GM23248 (cell line): ENCODE measurements around the gene TMEM107. TPM values are rescaled to one million over a fixed set of nuclear protein-coding genes. Genes with fewer than 3 reads are reported as not detected.
A peak's percentile ranks its signal among the peaks of the same experiment; 100 is the strongest.

Source experiments
- DNase-seq: peaks from one replicate; pipeline ENCODE4 v3.0.0-alpha.2; 2015
- H2AFZ ChIP-seq: fragments of 200-600 bp; sonication (generic); 2 replicates; pipeline ENCODE4 v1.6.1; 2016; ENCODE audit warnings: antibody characterized with exemption
- H3F3A ChIP-seq: fragments of 200-600 bp; sonication (generic); 2 replicates; pipeline ENCODE4 v1.6.1; 2016; ENCODE audit warnings: mild to moderate bottlenecking, antibody characterized with exemption, mixed run types; ENCODE audit not compliant: insufficient read depth
- H3K27ac ChIP-seq: fragments of 200-600 bp; sonication (generic); 2 replicates; pipeline ENCODE4 v1.5.1; 2016; ENCODE audit warnings: mild to moderate bottlenecking
- H3K27me3 ChIP-seq: fragments of 200-600 bp; sonication (generic); replicated peaks from 2 replicates; pipeline ENCODE4 v1.6.1; 2016; ENCODE audit warnings: mild to moderate bottlenecking; ENCODE audit not compliant: insufficient read depth
- H3K36me3 ChIP-seq: fragments of 200-600 bp; sonication (generic); 2 replicates; pipeline ENCODE4 v1.6.1; 2016; ENCODE audit warnings: low read depth, mild to moderate bottlenecking
- H3K4me1 ChIP-seq: fragments of 200-600 bp; sonication (generic); 2 replicates; pipeline ENCODE4 v1.6.1; 2016; ENCODE audit warnings: mild to moderate bottlenecking; ENCODE audit not compliant: insufficient read depth
- H3K4me2 ChIP-seq: fragments of 200-600 bp; sonication (generic); one replicate; pipeline ENCODE4 v1.6.1; 2016; ENCODE audit warnings: mild to moderate bottlenecking; ENCODE audit not compliant: unreplicated experiment
- H3K4me3 ChIP-seq: fragments of 200-600 bp; sonication (generic); 2 replicates; pipeline ENCODE4 v1.5.1; 2016; ENCODE audit warnings: mild to moderate bottlenecking
- H3K79me2 ChIP-seq: fragments of 200-600 bp; sonication (generic); 2 replicates; pipeline ENCODE4 v1.6.1; 2016; ENCODE audit warnings: mild to moderate bottlenecking; ENCODE audit not compliant: insufficient read depth
- H3K9ac ChIP-seq: fragments of 200-600 bp; sonication (generic); 2 replicates; pipeline ENCODE4 v1.6.1; 2016; ENCODE audit warnings: mild to moderate bottlenecking
- H3K9me2 ChIP-seq: fragments of 200-600 bp; sonication (generic); 2 replicates; pipeline ENCODE4 v1.6.1; 2016; ENCODE audit warnings: mixed run types, mild to moderate bottlenecking, moderate library complexity; ENCODE audit not compliant: insufficient read depth
- H3K9me3 ChIP-seq: fragments of 200-600 bp; sonication (generic); one replicate; pipeline ENCODE4 v1.6.1; 2017; ENCODE audit warnings: low read depth
- H4K20me1 ChIP-seq: fragments of 200-600 bp; sonication (generic); 2 replicates; pipeline ENCODE4 v1.6.0; 2016; ENCODE audit not compliant: insufficient read depth
- EZH2 ChIP-seq: fragments of 200-600 bp; sonication (generic); IDR thresholded peaks from 2 replicates; pipeline ENCODE4 v1.6.1; 2018; ENCODE audit warnings: antibody characterized with exemption, mild to moderate bottlenecking; ENCODE audit not compliant: insufficient read depth, poor library complexity, severe bottlenecking
- EZH2phosphoT487 ChIP-seq: fragments of 200-600 bp; sonication (generic); IDR thresholded peaks from 2 replicates; pipeline ENCODE4 v1.6.1; 2018; ENCODE audit warnings: antibody characterized with exemption, moderate library complexity, mild to moderate bottlenecking, low read depth; ENCODE audit not compliant: insufficient read depth
- WGBS, 2 experiments: methylation state at CpG; one replicate each; pipeline ENCODE4 v1.1.6; 2015 to 2017; ENCODE audit warnings: low lambda C conversion rate in 2 of 2, low coverage in 1 of 2; ENCODE audit errors: missing lambda C conversion rate in 2 of 2; 5-methylcytosine and 5-hydroxymethylcytosine counted together
- in situ Hi-C: fragments of 300-500 bp; cut with MboI; formaldehyde crosslinking; loops from 2 replicates; pipeline ENCODE4 v1.15.0; 2020
- microRNA counts: library from miRNA; unstranded; fragments of <30 nt; microRNA quantifications from one replicate; lab custom pipeline; 2016
- microRNA-seq: library from miRNA; unstranded; fragments of <30 nt; microRNA quantifications from one replicate; pipeline ENCODE4, GENCODE V29; 2016; ENCODE audit warnings: borderline number of aligned reads
- polyA plus RNA-seq: library from polyadenylated mRNA; unstranded; fragments of >200 nt; fragmentation: Nextera tagmentation; extraction: Ambion mirVana; gene quantifications from 2 replicates; pipeline ENCODE4 v1.2.1, GENCODE V29; 2016
- total RNA-seq: library from RNA; depleted of rRNA; stranded (reverse); fragments of >200 nt; shearing (Covaris generic); gene quantifications from 2 replicates; pipeline ENCODE4 v1.2.3, GENCODE V29; 2014; rRNA removed

TMEM107 gene
- total and polyA plus RNA-seq, 2 experiments from 2014 or later = 11.6 to 20.9 TPM

DNA sequence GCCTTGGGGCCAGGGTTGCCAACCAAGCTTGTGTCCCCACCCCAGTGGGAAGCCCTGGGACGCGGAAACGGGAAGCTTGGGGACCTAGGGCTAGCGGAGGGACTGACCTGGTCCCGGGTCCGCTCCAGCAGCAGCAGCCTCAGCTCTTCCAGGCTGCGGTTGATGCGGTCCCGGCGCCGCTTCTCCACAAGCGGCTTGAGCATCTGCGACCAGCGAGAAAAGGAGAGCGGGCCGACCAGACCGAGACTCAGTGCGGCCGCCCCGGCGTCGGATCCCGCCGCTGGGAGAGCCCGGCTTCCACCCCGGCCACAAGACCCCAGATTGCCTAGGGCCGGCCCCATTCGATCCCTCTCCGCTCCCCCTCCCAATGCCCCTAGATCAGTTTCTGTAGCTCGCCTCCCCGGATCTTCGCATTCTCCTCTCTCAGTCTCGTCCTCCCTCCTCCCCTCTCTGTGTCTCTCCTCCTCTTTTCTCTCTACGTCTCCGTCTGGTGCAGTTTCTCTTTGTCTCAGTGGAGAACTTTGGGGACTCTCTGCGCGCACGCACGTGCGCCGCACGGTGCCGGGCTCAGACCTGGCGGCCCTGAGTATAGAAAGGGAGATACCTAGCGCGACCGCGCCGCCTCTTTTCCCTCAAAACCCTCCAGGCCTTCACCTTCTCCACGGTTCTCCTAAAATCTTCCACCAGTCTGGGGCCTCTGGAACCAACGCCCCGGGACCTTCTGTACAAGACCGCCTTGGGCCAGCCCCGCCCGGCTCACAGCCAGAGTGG lies 53.1 kb downstream of the TMEM107 start:
- 2 to 3% methylated on average over 47 to 48 of the region's 55 CpGs for WGBS, 2 experiments
- H3K9me3 ChIP-seq = no peaks in the 10 kb centered on the region
- peak; percentile 70 for DNase-seq
- in situ Hi-C loops = no loop called here
- H3K36me3 ChIP-seq = no peaks in the 10 kb centered on the region
- H3F3A ChIP-seq = peaks cover 27% of the 10 kb centered on the region
- H3K79me2 ChIP-seq = no peaks in the 10 kb centered on the region
- H3K4me1 ChIP-seq = peaks cover 27% of the 10 kb centered on the region
- H4K20me1 ChIP-seq = no peaks in the 10 kb centered on the region
- no peaks in the 10 kb centered on the region for H3K27me3 ChIP-seq
- H2AFZ ChIP-seq = peak overlapping the region; percentile 85
- TF ChIP-seq EZH2 (no peak), EZH2phosphoT487 (no peak)
- H3K4me2 ChIP-seq = peak overlapping the region; percentile 96
- peak overlapping the region; percentile 51 for H3K9ac ChIP-seq
- no peaks in the 10 kb centered on the region for H3K9me2 ChIP-seq
- H3K4me3 ChIP-seq = peak overlapping the region; percentile 75
- H3K27ac ChIP-seq = no peak overlapping the region

MicroRNA genes within 50 kb of the gene (microRNA counts, 767-probe panel; counts per million panel counts)
- microRNA hsa-miR-4521 (lab: Ali Mortazavi, UCI) = 447 counts per million, percentile 86 among the panel's probes with 10 or more counts

Small RNA genes within 50 kb of the gene (microRNA-seq; reads per million reads assigned to microRNA genes)
- gene MIR4521 (20.5 reads per million, percentile 28 among the genes with 10 or more reads in this experiment), gene MIR6883 (not detected)

Other genes with a start within 250 kb of the TMEM107 start
- 0.22 TPM in 1 of 2 replicates, not detected in the other for gene KCNAB3, start 246.5 kb downstream of the TMEM107 start, total RNA-seq
- 0.08 and 0.24 TPM in 2 replicates for gene KCNAB3, start 246.5 kb downstream of the TMEM107 start, polyA plus RNA-seq
- 35.8 and 37.8 TPM in 2 replicates for gene TRAPPC1, start 244.4 kb downstream of the TMEM107 start, total RNA-seq
- gene TRAPPC1, start 244.4 kb downstream of the TMEM107 start, polyA plus RNA-seq = 321 and 343 TPM in 2 replicates
- gene CNTROB, start 244.2 kb downstream of the TMEM107 start, total RNA-seq = 17.9 and 27.2 TPM in 2 replicates
- 19.4 and 21.2 TPM in 2 replicates for gene CNTROB, start 244.2 kb downstream of the TMEM107 start, polyA plus RNA-seq
- gene GUCY2D, start 173.8 kb downstream of the TMEM107 start, total RNA-seq = 0.22 and 0.89 TPM in 2 replicates
- 0.05 TPM in 1 of 2 replicates, not detected in the other for gene GUCY2D, start 173.8 kb downstream of the TMEM107 start, polyA plus RNA-seq
- not detected in 2 replicates for gene ALOX15B, start 137.3 kb downstream of the TMEM107 start, total RNA-seq
- not detected in 2 replicates for gene ALOX15B, start 137.3 kb downstream of the TMEM107 start, polyA plus RNA-seq
- gene ALOX12B, start 88.7 kb downstream of the TMEM107 start, total RNA-seq = not detected in 2 replicates
- not detected in 2 replicates for gene ALOX12B, start 88.7 kb downstream of the TMEM107 start, polyA plus RNA-seq
- under 0.01 TPM in 1 of 2 replicates, not detected in the other for gene ALOXE3, start 57.9 kb downstream of the TMEM107 start, total RNA-seq
- 0.11 and 0.19 TPM in 2 replicates for gene ALOXE3, start 57.9 kb downstream of the TMEM107 start, polyA plus RNA-seq
- gene HES7, start 52.3 kb downstream of the TMEM107 start, total RNA-seq = not detected in 2 replicates
- not detected in 2 replicates for gene HES7, start 52.3 kb downstream of the TMEM107 start, polyA plus RNA-seq
- gene PER1, start 24.0 kb downstream of the TMEM107 start, total RNA-seq = 4.4 and 5.1 TPM in 2 replicates
- 5.3 and 5.9 TPM in 2 replicates for gene PER1, start 24.0 kb downstream of the TMEM107 start, polyA plus RNA-seq
- gene VAMP2, start 13.4 kb downstream of the TMEM107 start, total RNA-seq = 6.2 and 6.5 TPM in 2 replicates
- 25.5 and 27.1 TPM in 2 replicates for gene VAMP2, start 13.4 kb downstream of the TMEM107 start, polyA plus RNA-seq
- gene BORCS6, start 13.8 kb upstream of the TMEM107 start, total RNA-seq = 3.9 and 5.6 TPM in 2 replicates
- 3.4 and 4.5 TPM in 2 replicates for gene BORCS6, start 13.8 kb upstream of the TMEM107 start, polyA plus RNA-seq
- 9.4 and 18.4 TPM in 2 replicates for gene AURKB, start 34.2 kb upstream of the TMEM107 start, total RNA-seq
- 22.9 and 24.1 TPM in 2 replicates for gene AURKB, start 34.2 kb upstream of the TMEM107 start, polyA plus RNA-seq
- 2.0 and 7.0 TPM in 2 replicates for gene CTC1, start 71.7 kb upstream of the TMEM107 start, total RNA-seq
- 5.4 and 6.0 TPM in 2 replicates for gene CTC1, start 71.7 kb upstream of the TMEM107 start, polyA plus RNA-seq
- gene PFAS, start 72.9 kb upstream of the TMEM107 start, total RNA-seq = 13.4 and 33.0 TPM in 2 replicates
- 14.8 and 16.0 TPM in 2 replicates for gene PFAS, start 72.9 kb upstream of the TMEM107 start, polyA plus RNA-seq
- gene RANGRF, start 112.3 kb upstream of the TMEM107 start, total RNA-seq = 4.8 and 13.8 TPM in 2 replicates
- gene RANGRF, start 112.3 kb upstream of the TMEM107 start, polyA plus RNA-seq = 29.7 and 30.3 TPM in 2 replicates
- gene SLC25A35, start 119.0 kb upstream of the TMEM107 start, total RNA-seq = 0.65 and 2.0 TPM in 2 replicates
- 1.2 and 2.0 TPM in 2 replicates for gene SLC25A35, start 119.0 kb upstream of the TMEM107 start, polyA plus RNA-seq
- gene ARHGEF15, start 133.9 kb upstream of the TMEM107 start, total RNA-seq = not detected in 2 replicates
- not detected in 2 replicates for gene ARHGEF15, start 133.9 kb upstream of the TMEM107 start, polyA plus RNA-seq
- not detected in 2 replicates for gene ODF4, start 163.5 kb upstream of the TMEM107 start, total RNA-seq
- gene ODF4, start 163.5 kb upstream of the TMEM107 start, polyA plus RNA-seq = not detected in 2 replicates
- 2,122 and 2,233 TPM in 2 replicates for gene RPL26, start 206.8 kb upstream of the TMEM107 start, total RNA-seq
- gene RPL26, start 206.8 kb upstream of the TMEM107 start, polyA plus RNA-seq = 497 and 522 TPM in 2 replicates
- gene RNF222, start 221.4 kb upstream of the TMEM107 start, total RNA-seq = not detected in 2 replicates
- gene RNF222, start 221.4 kb upstream of the TMEM107 start, polyA plus RNA-seq = not detected in 2 replicates